ENCODE measurements around the gene MSMB. TPM values are rescaled to one million over a fixed set of nuclear protein-coding genes. Genes with fewer than 3 reads are reported as not detected.

The MSMB gene
- total RNA-seq, 1 experiment from 2014 or later: not detected

- POLR2A ChIA-PET: no interaction called here
- H3K4me3 Mint-ChIP-seq: no peak overlapping the region
Observed at GRCh38 chr10:46019569-46020343, 26.3 kb downstream of the MSMB start.

More at GRCh38 chr10:46019569-46020343, 26.3 kb downstream of the MSMB start:
- H3K9me3 Mint-ChIP-seq: no peaks in the 10 kb centered on the region
- H3K27ac Mint-ChIP-seq: no peak overlapping the region
- no peak for DNase-seq (ENCODE audit: low spot score)
- CTCF ChIA-PET: interaction anchor here (0.7 to 1.8 kb wide), 3 partner anchors 9 to 209 kb away, joined by 3 to 9 read pairs (median 5); partner anchors contain the start of gene NCOA4
- ATAC-seq: no peak; the same call in 1 of the 2 replicates
- TF ChIP-seq FOXJ3 (CRISPR knock-in tag; IDR thresholded peaks at IDR 0.05; ENCODE audit: borderline replicate concordance) (no peak), TEAD4 (CRISPR knock-in tag; IDR thresholded peaks at IDR 0.05) (no peak), ARID4B (CRISPR knock-in tag; IDR thresholded peaks at IDR 0.05; ENCODE audit: borderline replicate concordance) (no peak), NR3C1 (CRISPR knock-in tag; conservative IDR thresholded peaks at IDR 0.05; ENCODE audit: low read depth) (no peak), PRRX2 (CRISPR knock-in tag; IDR thresholded peaks at IDR 0.05) (no peak), EMX1 (CRISPR knock-in tag; IDR thresholded peaks at IDR 0.05) (no peak), USF2 (CRISPR knock-in tag; IDR thresholded peaks at IDR 0.05) (no peak), PREB (CRISPR knock-in tag; IDR thresholded peaks at IDR 0.05; ENCODE audit: borderline replicate concordance) (no peak), RORB (CRISPR knock-in tag; IDR thresholded peaks at IDR 0.05) (no peak), TP53 (CRISPR knock-in tag; IDR thresholded peaks at IDR 0.05) (no peak), MXD4 (CRISPR knock-in tag; IDR thresholded peaks at IDR 0.05; ENCODE audit: borderline replicate concordance) (no peak), ELF4 (CRISPR knock-in tag; IDR thresholded peaks at IDR 0.05; ENCODE audit: low read depth) (no peak), ZSCAN18 (CRISPR knock-in tag; IDR thresholded peaks at IDR 0.05) (no peak), HMGXB4 (CRISPR knock-in tag; IDR thresholded peaks at IDR 0.05) (no peak)
- TF ChIP-seq, protein P1, sequence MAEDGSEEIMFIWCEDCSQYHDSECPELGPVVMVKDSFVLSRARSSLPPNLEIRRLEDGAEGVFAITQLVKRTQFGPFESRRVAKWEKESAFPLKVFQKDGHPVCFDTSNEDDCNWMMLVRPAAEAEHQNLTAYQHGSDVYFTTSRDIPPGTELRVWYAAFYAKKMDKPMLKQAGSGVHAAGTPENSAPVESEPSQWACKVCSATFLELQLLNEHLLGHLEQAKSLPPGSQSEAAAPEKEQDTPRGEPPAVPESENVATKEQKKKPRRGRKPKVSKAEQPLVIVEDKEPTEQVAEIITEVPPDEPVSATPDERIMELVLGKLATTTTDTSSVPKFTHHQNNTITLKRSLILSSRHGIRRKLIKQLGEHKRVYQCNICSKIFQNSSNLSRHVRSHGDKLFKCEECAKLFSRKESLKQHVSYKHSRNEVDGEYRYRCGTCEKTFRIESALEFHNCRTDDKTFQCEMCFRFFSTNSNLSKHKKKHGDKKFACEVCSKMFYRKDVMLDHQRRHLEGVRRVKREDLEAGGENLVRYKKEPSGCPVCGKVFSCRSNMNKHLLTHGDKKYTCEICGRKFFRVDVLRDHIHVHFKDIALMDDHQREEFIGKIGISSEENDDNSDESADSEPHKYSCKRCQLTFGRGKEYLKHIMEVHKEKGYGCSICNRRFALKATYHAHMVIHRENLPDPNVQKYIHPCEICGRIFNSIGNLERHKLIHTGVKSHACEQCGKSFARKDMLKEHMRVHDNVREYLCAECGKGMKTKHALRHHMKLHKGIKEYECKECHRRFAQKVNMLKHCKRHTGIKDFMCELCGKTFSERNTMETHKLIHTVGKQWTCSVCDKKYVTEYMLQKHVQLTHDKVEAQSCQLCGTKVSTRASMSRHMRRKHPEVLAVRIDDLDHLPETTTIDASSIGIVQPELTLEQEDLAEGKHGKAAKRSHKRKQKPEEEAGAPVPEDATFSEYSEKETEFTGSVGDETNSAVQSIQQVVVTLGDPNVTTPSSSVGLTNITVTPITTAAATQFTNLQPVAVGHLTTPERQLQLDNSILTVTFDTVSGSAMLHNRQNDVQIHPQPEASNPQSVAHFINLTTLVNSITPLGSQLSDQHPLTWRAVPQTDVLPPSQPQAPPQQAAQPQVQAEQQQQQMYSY (CRISPR knock-in tag; IDR thresholded peaks at IDR 0.05): no peak
- TF ChIP-seq, protein P2, sequence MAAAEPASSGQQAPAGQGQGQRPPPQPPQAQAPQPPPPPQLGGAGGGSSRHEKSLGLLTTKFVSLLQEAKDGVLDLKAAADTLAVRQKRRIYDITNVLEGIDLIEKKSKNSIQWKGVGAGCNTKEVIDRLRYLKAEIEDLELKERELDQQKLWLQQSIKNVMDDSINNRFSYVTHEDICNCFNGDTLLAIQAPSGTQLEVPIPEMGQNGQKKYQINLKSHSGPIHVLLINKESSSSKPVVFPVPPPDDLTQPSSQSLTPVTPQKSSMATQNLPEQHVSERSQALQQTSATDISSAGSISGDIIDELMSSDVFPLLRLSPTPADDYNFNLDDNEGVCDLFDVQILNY (CRISPR knock-in tag; IDR thresholded peaks at IDR 0.05): no peak
- TF ChIP-seq, protein P3, sequence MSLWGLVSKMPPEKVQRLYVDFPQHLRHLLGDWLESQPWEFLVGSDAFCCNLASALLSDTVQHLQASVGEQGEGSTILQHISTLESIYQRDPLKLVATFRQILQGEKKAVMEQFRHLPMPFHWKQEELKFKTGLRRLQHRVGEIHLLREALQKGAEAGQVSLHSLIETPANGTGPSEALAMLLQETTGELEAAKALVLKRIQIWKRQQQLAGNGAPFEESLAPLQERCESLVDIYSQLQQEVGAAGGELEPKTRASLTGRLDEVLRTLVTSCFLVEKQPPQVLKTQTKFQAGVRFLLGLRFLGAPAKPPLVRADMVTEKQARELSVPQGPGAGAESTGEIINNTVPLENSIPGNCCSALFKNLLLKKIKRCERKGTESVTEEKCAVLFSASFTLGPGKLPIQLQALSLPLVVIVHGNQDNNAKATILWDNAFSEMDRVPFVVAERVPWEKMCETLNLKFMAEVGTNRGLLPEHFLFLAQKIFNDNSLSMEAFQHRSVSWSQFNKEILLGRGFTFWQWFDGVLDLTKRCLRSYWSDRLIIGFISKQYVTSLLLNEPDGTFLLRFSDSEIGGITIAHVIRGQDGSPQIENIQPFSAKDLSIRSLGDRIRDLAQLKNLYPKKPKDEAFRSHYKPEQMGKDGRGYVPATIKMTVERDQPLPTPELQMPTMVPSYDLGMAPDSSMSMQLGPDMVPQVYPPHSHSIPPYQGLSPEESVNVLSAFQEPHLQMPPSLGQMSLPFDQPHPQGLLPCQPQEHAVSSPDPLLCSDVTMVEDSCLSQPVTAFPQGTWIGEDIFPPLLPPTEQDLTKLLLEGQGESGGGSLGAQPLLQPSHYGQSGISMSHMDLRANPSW (CRISPR knock-in tag; conservative IDR thresholded peaks at IDR 0.05; ENCODE audit: low read depth): no peak
- TF ChIP-seq, protein P4, sequence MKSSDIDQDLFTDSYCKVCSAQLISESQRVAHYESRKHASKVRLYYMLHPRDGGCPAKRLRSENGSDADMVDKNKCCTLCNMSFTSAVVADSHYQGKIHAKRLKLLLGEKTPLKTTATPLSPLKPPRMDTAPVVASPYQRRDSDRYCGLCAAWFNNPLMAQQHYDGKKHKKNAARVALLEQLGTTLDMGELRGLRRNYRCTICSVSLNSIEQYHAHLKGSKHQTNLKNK (CRISPR knock-in tag; IDR thresholded peaks at IDR 0.05): no peak
- H3K36me3 Mint-ChIP-seq: peaks cover 7% of the 10 kb centered on the region
- H3K27me3 Mint-ChIP-seq (ENCODE audit: low read depth): no peaks in the 10 kb centered on the region
- H3K4me1 Mint-ChIP-seq: peaks cover 38% of the 10 kb centered on the region
